Endothelial cell of umbilical vein (primary cell): Measurements from ENCODE around the gene FSHB. TPM values are rescaled to one million over a fixed set of nuclear protein-coding genes. Genes with fewer than 3 reads are reported as not detected.

Experiments
- BruUV-seq: library from RNA; stranded (reverse); fragments of 400-500 nt; replicated peaks from 2 replicates; lab custom pipeline; 2021; lab: Mats Ljungman, UMichigan
- CTCF ChIA-PET: fragments of 300-600, 350-600 bp; sonication (Branson Sonifier 250); formaldehyde crosslinking; loops from one replicate; lab custom pipeline; 2021; ENCODE audit warnings: antibody characterized with exemption, inconsistent platforms; lab: Charles Lee
- POLR2A ChIA-PET: fragments of 300-600, 350-600 bp; sonication (Branson Sonifier 250); formaldehyde crosslinking; loops from one replicate; lab custom pipeline; 2021; ENCODE audit warnings: antibody characterized with exemption, inconsistent platforms; lab: Charles Lee
- DNase-seq: peaks from one replicate; pipeline ENCODE4 v3.0.0-alpha.2; 2011; ENCODE audit warnings: low read depth, low spot score
- FAIRE-seq: peaks from 2 replicates; lab custom pipeline; 2011; peaks lifted over from hg19 to GRCh38; lab: Jason Lieb, UNC
- H2AFZ ChIP-seq: 2 replicates; pipeline ENCODE4 v1.6.0; 2012; ENCODE audit warnings: low read depth, low read length, control low read depth, inconsistent platforms
- H3K27ac ChIP-seq: 2 replicates; pipeline ENCODE4 v1.5.1; 2011; ENCODE audit warnings: low read depth, mild to moderate bottlenecking, control low read depth, low read length, moderate library complexity; ENCODE audit not compliant: insufficient read depth
- H3K27me3 ChIP-seq, 2 experiments: 2 replicates each; pipeline versions ENCODE4 v1.6.0 to v1.6.1; 2011; ENCODE audit warnings: low read length in 2 of 2, mixed read lengths in 1 of 2; ENCODE audit not compliant: control insufficient read depth in 2 of 2, insufficient read depth in 2 of 2
- H3K36me3 ChIP-seq, 2 experiments: 2 replicates in 1 of 2; 3 replicates in 1 of 2; pipeline ENCODE4 v1.5.1; 2011; ENCODE audit warnings: low read length in 2 of 2, mild to moderate bottlenecking in 1 of 2, moderate library complexity in 1 of 2; ENCODE audit not compliant: control insufficient read depth in 2 of 2, insufficient read depth in 2 of 2; ENCODE audit errors: extremely low read depth in 1 of 2
- H3K4me1 ChIP-seq: 3 replicates; pipeline ENCODE4 v1.5.1; 2011; ENCODE audit warnings: mild to moderate bottlenecking, low read length; ENCODE audit not compliant: control insufficient read depth, insufficient read depth; ENCODE audit errors: extremely low read depth
- H3K4me2 ChIP-seq: 2 replicates; pipeline ENCODE4 v1.6.1; 2011; ENCODE audit warnings: low read length, control low read depth, mixed read lengths; ENCODE audit not compliant: insufficient read depth
- H3K4me3 ChIP-seq, 3 experiments: fragments of 200-600 bp in 1 of 3; sonication (generic), shearing (Covaris generic) in 1 of 3; replicated peaks in 1 of 3; 2 replicates each; pipeline ENCODE4 v1.5.1; 2011 to 2016; ENCODE audit warnings: control low read depth in 3 of 3, low read length in 3 of 3, mild to moderate bottlenecking in 2 of 3, inconsistent platforms in 1 of 3, low read depth in 1 of 3, moderate library complexity in 1 of 3; ENCODE audit not compliant: insufficient read depth in 1 of 3
- H3K79me2 ChIP-seq: 2 replicates; pipeline ENCODE4 v1.6.0; 2012; ENCODE audit warnings: low read length, inconsistent platforms; ENCODE audit not compliant: control insufficient read depth, insufficient read depth
- H3K9ac ChIP-seq: replicated peaks from 2 replicates; pipeline ENCODE3; 2011; ENCODE audit warnings: low read length, control low read depth; ENCODE audit not compliant: insufficient read depth; ENCODE audit errors: extremely low read depth
- H3K9me1 ChIP-seq: replicated peaks from 3 replicates; pipeline ENCODE4 v1.6.0; 2011; ENCODE audit warnings: mild to moderate bottlenecking, low read length; ENCODE audit not compliant: control insufficient read depth, insufficient read depth; ENCODE audit errors: extremely low read depth
- H3K9me3 ChIP-seq: replicated peaks from 2 replicates; pipeline ENCODE4 v1.5.1; 2012; ENCODE audit warnings: low read length, inconsistent platforms; ENCODE audit not compliant: control insufficient read depth, insufficient read depth
- H4K20me1 ChIP-seq: replicated peaks from 2 replicates; pipeline ENCODE3; 2011; ENCODE audit warnings: mild to moderate bottlenecking, low read length; ENCODE audit not compliant: control insufficient read depth, insufficient read depth; ENCODE audit errors: extremely low read depth
- CTCF ChIP-seq, 2 donors: IDR thresholded peaks; 1 replicate in 1 of 2; 2 replicates in 1 of 2; pipeline ENCODE4 v1.5.1; 2011; ENCODE audit warnings: low read length in 2 of 2, mild to moderate bottlenecking in 2 of 2, moderate library complexity in 2 of 2, control low read depth in 1 of 2, inconsistent platforms in 1 of 2, low read depth in 1 of 2; ENCODE audit not compliant: insufficient read depth in 1 of 2; ENCODE audit errors: extremely low read depth in 1 of 2
- EZH2 ChIP-seq: IDR thresholded peaks from 2 replicates; pipeline ENCODE4 v1.6.1; 2012; ENCODE audit warnings: borderline replicate concordance, low read depth, mild to moderate bottlenecking, moderate library complexity, low read length, inconsistent platforms; ENCODE audit not compliant: severe bottlenecking
- FOS ChIP-seq: IDR thresholded peaks from 2 replicates; pipeline ENCODE4 v1.6.1; 2011; ENCODE audit warnings: mild to moderate bottlenecking, low read length, moderate library complexity, borderline replicate concordance; ENCODE audit not compliant: insufficient read depth
- GATA2 ChIP-seq: IDR thresholded peaks from 2 replicates; pipeline ENCODE4 v1.7.0; 2011; ENCODE audit warnings: low read depth, mild to moderate bottlenecking, moderate library complexity, mixed read lengths, low read length; ENCODE audit not compliant: insufficient read length, insufficient read depth
- JUN ChIP-seq: IDR thresholded peaks from 2 replicates; pipeline ENCODE4 v1.6.1; 2011; ENCODE audit warnings: borderline replicate concordance, low read depth; ENCODE audit not compliant: insufficient read length, insufficient read depth
- MAX ChIP-seq: IDR thresholded peaks from 2 replicates; pipeline ENCODE4 v1.6.1; 2011; ENCODE audit not compliant: insufficient read depth, insufficient read length
- MYC ChIP-seq: IDR thresholded peaks from one replicate; pipeline ENCODE4 v1.6.1; 2011; ENCODE audit warnings: mild to moderate bottlenecking, low read depth, low read length
- POLR2A ChIP-seq: IDR thresholded peaks from 2 replicates; pipeline ENCODE4 v1.6.1; 2012; ENCODE audit warnings: low read depth, mild to moderate bottlenecking, control low read depth, low read length
- POLR2AphosphoS5 ChIP-seq: IDR thresholded peaks from 2 replicates; pipeline ENCODE4 v1.6.1; 2012; ENCODE audit warnings: low read depth, mild to moderate bottlenecking, control low read depth, low read length, moderate library complexity; ENCODE audit not compliant: insufficient read depth
- dilution Hi-C: fragments of 300-500 bp; cut with MboI; formaldehyde crosslinking; loops from one replicate; pipeline ENCODE4 v1.15.0; 2019; ENCODE audit warnings: low sequenced_read_pairs; ENCODE audit not compliant: extremely low pct_ligation_motif_present
- intact Hi-C: fragments of 100-400 bp; cut with micrococcal nuclease; formaldehyde crosslinking; loops from one replicate; pipeline ENCODE4 v1.10.0; 2022
- polyA plus RNA-seq, 4 experiments: library from polyadenylated mRNA; depleted of rRNA in 3 of 4; stranded (reverse) in 3 of 4; unstranded in 1 of 4; fragments of >200 nt; gene quantifications; 2 replicates each; pipeline versions ENCODE4 v1.2.1 to v1.2.3, GENCODE V29; 2011 to 2012; ENCODE audit warnings: missing spikeins in 1 of 4
- total RNA-seq: library from RNA; stranded (reverse); gene quantifications from 2 replicates; pipeline ENCODE4 v1.2.3, GENCODE V29; 2021

The FSHB gene
- total and polyA plus RNA-seq, 2 donors (not counting 3 experiments of a cell fraction or from before 2014, with no cell fraction given): not detected

- H3K4me3 ChIP-seq: no peak overlapping the region
- H3K36me3 ChIP-seq: no peaks in the 10 kb centered on the region
- BruUV-seq: no TSS peak
- POLR2A ChIA-PET: no interaction called here
- dilution Hi-C loops (no loop called here), intact Hi-C loops (no loop called here)
- H3K9me1 ChIP-seq: no peaks in the 10 kb centered on the region
- no peak overlapping the region for H3K27ac ChIP-seq
- H3K27me3 ChIP-seq: no peaks in the 10 kb centered on the region
- no peaks in the 10 kb centered on the region for H3K4me1 ChIP-seq
- no peak overlapping the region for H2AFZ ChIP-seq
- H3K9ac ChIP-seq: no peak overlapping the region
- CTCF ChIA-PET: no interaction called here
- no peaks in the 10 kb centered on the region for H3K9me3 ChIP-seq
- DNase-seq: no peak
- FAIRE-seq: no peak
- no peaks in the 10 kb centered on the region for H4K20me1 ChIP-seq
- no peak for TF ChIP-seq GATA2
- no peak for TF ChIP-seq MYC
- TF ChIP-seq POLR2A: no peak
- no peak for TF ChIP-seq POLR2AphosphoS5
- no peak for TF ChIP-seq EZH2
- no peak for TF ChIP-seq CTCF (IDR thresholded peaks at IDR 0.05; ENCODE audit: extremely low read depth in 1 of 2, insufficient read depth in 1 of 2, low read depth in 1 of 2, low read length in 2 of 2)
- TF ChIP-seq MAX: no peak
- no peak for TF ChIP-seq FOS
- TF ChIP-seq JUN: no peak
- H3K4me2 ChIP-seq: no peak overlapping the region
- H3K79me2 ChIP-seq: no peaks in the 10 kb centered on the region
Observed at GRCh38 chr11:30279796-30280195, 49.0 kb downstream of the FSHB start.
